Activated CD4-positive, CD25-positive, alpha-beta regulatory T cell (primary cell): Measurements from ENCODE around the gene FANCE.

ENCODE experiments used
- DNase-seq, 4 experiments: peaks; one replicate each; lab custom pipeline; 2025; lab: John Stamatoyannopoulos, UW

FANCE gene

DNA sequence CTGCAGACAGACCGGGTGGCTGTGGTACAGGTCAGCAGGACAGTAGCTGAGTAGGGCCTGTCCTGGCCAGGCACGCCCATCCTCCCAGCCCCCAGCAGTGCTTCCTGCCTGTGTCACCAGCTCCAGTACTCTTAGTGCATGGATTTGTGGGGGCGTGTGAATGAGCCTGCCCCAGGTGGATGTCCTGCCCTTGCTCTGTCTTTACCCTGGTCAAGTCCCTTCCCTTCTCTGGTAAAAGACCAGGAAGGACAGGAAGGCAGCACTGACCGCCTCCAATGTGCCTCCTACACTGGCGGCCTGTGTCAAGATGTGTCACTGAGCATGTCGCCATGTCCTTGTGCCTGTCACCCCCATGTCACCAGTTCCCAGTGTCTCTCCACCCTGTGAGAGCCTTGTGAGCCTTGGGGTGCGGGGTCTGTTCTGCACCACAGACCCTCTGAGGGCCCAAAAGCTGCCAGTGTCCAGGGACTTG, 32.8 kb downstream of the FANCE start:
- no peak for DNase-seq

- DNase-seq = no peak
Measured at GRCh38 chr6:35485402-35485877, 33.3 kb downstream of the FANCE start.

- DNase-seq = no peak
Measured at GRCh38 chr6:35486005-35486925, 34.1 kb downstream of the FANCE start.

DNA sequence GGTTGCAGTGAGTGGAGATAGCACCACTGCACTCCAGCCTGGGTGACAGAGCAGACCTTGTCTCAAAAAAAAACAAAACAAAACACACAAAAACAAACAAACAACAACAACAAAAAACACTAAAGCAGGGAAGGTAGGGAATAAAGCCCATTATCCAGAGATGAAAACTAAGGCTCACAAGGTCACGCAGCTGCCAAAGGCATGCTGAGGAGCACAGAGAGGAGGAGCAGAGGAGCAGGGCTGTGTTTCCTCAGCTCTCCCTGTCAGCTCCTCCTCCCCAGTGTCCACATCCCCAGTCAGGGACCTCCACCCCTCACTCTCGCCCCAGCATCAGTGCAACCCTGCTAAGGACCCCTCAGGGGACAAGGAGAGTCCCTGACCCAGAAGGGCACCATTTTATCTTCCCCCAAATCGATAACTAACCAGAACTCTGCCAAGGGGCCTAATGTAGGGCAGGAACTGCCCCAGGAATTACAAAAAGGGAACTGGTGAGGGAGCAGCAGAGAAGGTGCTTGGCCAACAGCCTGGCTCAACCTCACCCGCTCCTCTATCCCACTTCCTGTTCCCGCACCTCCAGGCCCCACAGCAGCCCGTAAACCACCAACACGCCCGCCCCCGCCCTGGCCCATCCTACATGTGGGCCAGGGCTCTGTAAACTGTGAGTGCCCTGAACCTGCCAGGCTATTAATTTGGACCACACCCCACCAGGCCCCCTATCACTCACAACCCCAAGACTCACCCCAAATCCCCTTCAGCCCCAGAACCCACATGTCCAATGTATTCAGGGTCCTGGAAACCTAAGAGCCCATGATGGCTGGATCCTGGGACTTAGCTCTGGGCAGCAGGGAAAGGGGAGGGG, 35.7 kb downstream of the FANCE start:
- DNase-seq = no peak

DNA sequence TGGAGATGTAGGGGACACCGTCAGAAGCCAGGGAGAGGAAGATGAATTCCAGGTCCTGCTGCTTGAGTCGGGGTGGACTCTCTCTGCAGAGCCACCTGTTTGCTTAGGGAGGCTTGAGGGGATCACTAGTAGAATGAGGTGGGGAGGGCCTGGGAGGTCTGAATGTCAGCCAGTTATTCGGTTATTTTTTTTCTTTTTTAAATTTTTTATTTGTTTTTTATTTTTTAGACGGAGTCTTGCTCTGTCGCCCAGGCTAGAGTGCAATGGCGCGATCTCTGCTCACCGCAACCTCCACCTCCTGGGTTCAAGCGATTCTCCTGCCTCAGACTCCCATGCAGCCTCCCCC, 36.4 kb downstream of the FANCE start:
- DNase-seq = no peak

DNA sequence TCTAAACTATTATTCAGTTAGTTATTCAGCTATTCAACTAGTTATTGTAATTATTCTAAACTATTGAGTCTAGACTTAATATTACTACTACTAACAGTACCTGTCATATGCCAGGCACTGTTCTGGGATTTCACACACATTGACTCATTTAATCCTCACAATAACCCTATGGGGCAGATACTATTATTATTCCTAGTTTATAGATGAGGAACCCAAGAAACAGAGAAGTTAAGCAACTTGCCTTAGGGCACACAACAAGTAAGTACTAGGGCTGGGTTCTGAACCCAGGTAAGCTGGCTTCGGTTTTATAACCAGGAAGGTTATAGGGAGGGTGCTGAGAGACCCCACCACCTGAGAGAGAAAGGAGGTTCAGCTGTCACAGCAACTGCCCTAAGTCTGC, 36.9 kb downstream of the FANCE start:
- DNase-seq = no peak

DNA sequence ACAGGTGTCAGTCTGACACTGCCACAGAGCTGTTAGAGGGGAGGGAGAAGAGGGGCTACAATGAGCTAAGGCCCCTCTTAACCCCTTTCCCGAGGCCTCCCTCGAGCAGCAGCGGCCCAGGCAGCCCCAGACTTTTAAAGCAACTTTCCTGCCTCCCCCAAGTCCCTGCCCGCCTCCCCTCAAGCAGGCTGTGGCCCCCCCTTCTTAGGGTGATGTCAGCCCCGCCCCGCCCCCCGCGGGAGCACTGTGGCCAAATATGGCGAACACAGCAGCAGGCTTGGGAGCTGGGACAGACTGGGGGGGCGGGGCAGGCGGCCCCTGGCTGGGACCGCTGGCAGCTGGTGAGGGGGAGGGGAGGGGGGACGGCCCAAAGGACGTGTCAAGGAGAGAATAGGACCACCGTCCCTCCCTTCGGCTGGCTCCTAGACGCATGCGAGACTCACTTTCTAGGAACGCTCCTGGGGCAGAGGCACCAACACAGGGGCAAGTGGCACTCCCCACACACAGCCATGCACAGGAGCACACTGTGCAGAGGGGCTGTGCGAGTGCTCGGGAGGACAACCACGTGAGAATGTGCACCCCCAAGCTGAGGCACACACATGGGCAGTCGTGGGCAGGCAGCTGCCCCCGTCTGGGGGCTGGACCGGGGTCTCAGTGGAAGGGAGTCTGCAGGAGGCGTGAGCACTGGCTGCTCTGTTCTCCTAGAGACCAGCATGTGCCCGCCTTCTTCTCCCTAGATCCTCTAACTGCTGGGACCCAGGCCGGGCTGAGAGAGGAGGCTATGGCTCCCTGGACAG, 38.1 kb downstream of the FANCE start:
- DNase-seq = no peak

DNA sequence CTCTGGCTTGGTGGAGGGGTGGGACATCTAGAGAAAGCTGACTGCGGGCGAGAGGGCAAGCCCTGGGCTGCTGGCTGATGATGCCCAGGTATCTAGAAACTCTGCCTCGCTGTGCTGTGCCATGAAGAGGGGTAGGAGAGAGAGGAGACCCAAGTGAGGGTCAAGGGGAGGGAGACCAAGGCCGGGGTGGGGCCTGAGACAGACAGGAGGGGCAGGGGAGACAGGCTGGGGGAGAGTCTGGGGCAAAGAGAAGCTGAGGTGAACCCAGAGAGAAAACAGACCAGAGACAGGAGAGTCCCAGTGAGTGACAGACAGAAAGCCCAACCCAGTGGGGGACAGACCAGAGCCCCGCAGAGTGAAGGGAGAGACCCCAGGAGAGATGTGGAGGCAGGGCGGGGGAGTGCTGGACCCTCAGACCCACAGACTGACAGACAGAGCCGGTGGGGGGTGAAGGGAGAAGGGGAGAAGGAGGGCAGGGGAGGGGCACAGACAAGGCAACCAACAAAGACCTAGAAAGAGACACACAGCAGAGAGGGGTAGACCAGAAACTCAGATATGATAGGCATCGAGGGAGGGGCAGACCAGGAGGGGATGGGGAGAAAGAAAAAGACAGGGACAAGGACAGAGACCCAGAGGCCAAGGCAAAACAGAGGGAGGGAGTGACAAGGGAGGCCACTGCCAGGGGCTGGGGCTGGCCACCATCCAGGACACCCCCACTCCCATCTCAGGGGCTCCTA, 38.9 kb downstream of the FANCE start:
- no peak for DNase-seq

DNA sequence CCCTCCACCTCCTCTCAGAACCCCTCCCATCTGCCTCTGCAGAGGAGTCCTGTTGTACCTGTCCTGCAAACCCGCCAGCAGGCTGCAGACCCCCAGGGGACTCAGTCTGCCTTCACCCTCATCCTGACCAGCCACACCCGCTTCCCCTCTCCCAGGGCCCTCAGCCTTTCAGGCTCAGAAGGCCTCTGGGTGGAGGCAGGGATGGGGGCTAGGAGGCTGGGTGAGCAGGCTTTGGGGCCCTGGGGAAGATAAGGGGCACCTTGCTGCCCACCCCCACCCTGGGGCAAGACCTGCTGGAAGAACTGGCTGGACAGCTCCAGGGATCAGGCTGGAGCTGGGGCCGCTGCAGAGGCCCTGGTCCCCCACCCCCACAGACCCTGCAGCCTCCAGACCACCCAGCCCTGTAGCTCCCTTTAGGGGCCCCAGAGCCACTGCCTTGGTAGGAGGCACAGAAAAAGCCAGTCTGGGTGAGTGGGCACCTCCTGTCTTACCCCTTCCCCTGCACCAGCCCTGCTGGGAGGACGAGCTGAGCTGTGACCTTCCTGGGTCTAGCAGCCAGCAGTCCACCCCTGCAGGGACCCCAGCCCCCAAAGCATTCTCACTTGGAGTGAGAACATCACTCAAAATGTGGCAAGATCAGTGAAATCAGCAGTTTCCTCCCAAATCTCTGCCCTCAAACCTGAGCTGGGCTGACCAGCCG, 39.6 kb downstream of the FANCE start:
- DNase-seq = no peak

GRCh38 chr6:35492258-35492973, 40.3 kb downstream of the FANCE start:
- no peak for DNase-seq

- DNase-seq = no peak
Measured at GRCh38 chr6:35492974-35493284, 40.8 kb downstream of the FANCE start.

DNA sequence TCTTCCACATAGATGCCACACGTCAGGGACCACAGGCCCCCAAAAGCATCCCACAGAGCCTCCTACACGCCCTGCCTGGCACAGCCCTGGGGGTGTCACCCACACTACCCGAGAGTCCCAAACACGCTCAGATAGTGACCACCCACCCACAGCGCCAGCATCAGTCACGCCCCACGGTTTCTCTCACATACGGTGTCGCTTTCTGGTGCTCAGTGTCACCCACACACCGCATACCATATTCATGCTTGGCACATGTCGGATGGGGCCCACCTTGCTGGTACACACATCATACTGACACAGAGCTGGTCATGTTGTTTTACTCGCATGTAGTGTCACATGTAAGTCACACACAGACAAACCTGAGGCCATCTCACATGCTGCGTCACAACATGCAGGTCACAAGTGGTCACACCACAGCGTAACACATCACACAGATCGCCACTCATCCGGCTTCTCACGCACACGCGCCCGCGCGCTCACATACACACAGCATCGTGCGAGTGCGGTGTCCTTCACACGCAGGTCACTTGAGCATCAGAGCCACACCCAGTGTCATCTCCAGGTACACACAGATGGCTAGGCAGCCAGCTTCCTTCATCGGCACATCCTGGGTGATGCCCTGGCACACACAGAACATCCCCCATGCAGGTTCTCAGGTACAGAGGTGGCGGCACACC, 41.3 kb downstream of the FANCE start:
- no peak for DNase-seq

DNA sequence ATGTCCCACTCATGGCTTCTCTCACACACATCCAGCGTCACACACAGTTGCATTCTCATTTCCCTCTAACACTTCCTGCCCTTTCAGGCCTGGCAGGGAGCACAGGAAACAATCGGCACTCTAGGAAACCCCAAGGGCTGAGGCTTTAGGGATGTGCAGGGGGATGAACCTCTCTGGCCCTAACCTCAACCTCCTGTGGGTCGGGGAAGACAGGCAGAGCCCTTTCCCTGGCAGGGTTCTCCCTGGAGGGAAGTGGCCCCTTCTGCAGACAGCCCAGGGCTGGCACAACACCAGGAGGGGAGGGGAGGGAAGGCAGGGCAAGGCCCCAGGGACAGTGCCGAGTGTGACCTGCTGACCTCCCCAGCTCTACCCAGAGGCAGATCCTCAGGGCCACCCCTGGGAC, 42.0 kb downstream of the FANCE start:
- no peak for DNase-seq

GRCh38 chr6:35495258-35496035, 43.3 kb downstream of the FANCE start:
- DNase-seq = no peak

DNA sequence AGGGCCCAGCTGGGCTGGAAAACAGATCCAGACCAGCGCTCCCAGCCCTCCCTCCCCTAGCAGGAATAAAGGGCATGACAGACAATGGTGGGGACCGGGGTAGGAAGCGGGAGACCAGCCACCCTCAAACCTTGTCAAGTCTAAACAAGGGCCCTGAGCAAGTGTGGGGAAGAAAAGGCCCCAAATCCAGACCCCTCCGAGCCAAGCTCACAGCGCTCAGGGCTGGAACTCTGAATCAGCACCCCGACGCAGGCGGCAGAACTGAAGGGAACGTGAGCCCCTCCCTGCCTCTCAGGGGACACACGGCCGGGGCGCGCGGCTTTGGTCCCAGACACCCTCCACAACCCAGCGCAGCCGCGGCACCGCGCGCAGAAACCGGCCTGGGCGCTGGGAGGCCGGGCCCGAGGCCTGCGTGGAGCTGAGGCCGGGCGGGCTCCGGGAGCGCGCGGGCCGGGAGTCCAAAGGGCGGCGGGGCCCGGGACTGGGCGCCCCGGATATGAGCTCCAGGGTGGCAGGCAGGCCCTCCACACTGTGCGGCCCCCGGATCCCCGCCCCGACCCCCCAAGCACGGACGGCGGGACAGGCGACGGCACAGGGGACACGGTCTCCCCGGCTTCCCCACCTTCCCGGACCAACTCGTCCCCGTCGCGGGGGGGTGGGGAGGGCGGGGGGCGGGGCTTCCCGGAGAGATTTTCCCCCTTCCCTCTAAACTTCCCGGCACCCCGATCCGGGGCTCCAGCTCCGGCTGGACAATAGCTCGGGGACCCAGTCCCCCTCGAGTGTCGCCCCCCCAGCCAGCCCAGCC, 44.1 kb downstream of the FANCE start:
- DNase-seq = no peak

GRCh38 chr6:35496841-35497570, 44.9 kb downstream of the FANCE start, which contains the start of gene TEAD3:
TEAD3 (minus strand) TSS chr6:35497079.
- DNase-seq = peak in 3 of 4 experiments; percentile 20 to 26 (median 23)
